ENCODE results near the gene ARL4C.

- TF ChIP-seq CTCF (IDR thresholded peaks at IDR 0.05) = no peak
- no peak for TF ChIP-seq REST (IDR thresholded peaks at IDR 0.05; ENCODE audit: insufficient read depth in 1 of 2, low read depth in 2 of 2, low read length in 1 of 2)
- TF ChIP-seq POLR2AphosphoS5 (IDR thresholded peaks at IDR 0.05; ENCODE audit: low read depth, low read length) = no peak
- no peak for TF ChIP-seq SIN3A (IDR thresholded peaks at IDR 0.05; ENCODE audit: borderline replicate concordance, insufficient read depth, low read depth, low read length)
- TF ChIP-seq TCF7L2 (IDR thresholded peaks at IDR 0.05; ENCODE audit: low read depth, low read length) = no peak
Measured at GRCh38 chr2:234447963-234448362, 48.9 kb downstream of the ARL4C start.

All from Panc1 (cell line).